HEK293 (cell line): ENCODE measurements around the gene NUP107.

Experiments used
- CTCF ChIA-PET: fragments of 350-600 bp; formaldehyde crosslinking; extraction: SDS; loops from one replicate; lab custom pipeline; 2021; ENCODE audit warnings: antibody characterized with exemption; lab: Yijun Ruan, JAX
- POLR2A ChIA-PET: fragments of 300-600 bp; formaldehyde crosslinking; extraction: SDS; loops from one replicate; lab custom pipeline; 2020; ENCODE audit warnings: antibody characterized with exemption, inconsistent platforms; lab: Yijun Ruan, JAX
- H3K27ac ChIP-seq: fragments of 200-500 bp; sonication (Bioruptor generic); 2 replicates; pipeline ENCODE4 v1.5.1; 2014; ENCODE audit warnings: low read depth, low read length, control low read depth, inconsistent platforms; ENCODE audit errors: extremely low read depth
- H3K36me3 ChIP-seq, 2 experiments: fragments of 200-500 bp in 1 of 2; sonication (Bioruptor generic) in 1 of 2; 1 replicate in 1 of 2; 2 replicates in 1 of 2; pipeline ENCODE4 v1.5.1; 2014 to 2017; ENCODE audit warnings: inconsistent platforms in 2 of 2, low read length in 2 of 2; ENCODE audit not compliant: control insufficient read depth in 2 of 2, insufficient read depth in 1 of 2
- H3K4me1 ChIP-seq: fragments of 200-500 bp; sonication (Bioruptor generic); 2 replicates; pipeline ENCODE4 v1.5.1; 2014; ENCODE audit warnings: mild to moderate bottlenecking, low read length, inconsistent platforms; ENCODE audit not compliant: control insufficient read depth, insufficient read depth
- H3K4me3 ChIP-seq: 2 replicates; pipeline ENCODE4 v1.5.1; 2011; ENCODE audit warnings: low read depth, mild to moderate bottlenecking, control low read depth, low read length, moderate library complexity
- H3K9me3 ChIP-seq: fragments of 200-500 bp; sonication (Bioruptor generic); 2 replicates; pipeline ENCODE4 v1.5.1; 2014; ENCODE audit warnings: low read depth, low read length, inconsistent platforms; ENCODE audit not compliant: control insufficient read depth, insufficient read depth
- GFI1B ChIP-seq: fragments of 450-650 bp; formaldehyde crosslinking; IDR thresholded peaks from 2 replicates; pipeline ENCODE4 v1.5.1; 2016; ENCODE audit warnings: missing biosample characterization, missing genetic modification characterization
- GLI4 ChIP-seq: fragments of 450-650 bp; formaldehyde crosslinking; IDR thresholded peaks from 2 replicates; pipeline ENCODE4 v1.5.1; 2016; ENCODE audit warnings: missing biosample characterization, missing genetic modification characterization
- HOXA7 ChIP-seq: sonication (generic); formaldehyde crosslinking; IDR thresholded peaks from 2 replicates; pipeline ENCODE4 v1.8.1; 2022; ENCODE audit warnings: missing genetic modification reagents, borderline replicate concordance
- IKZF3 ChIP-seq: fragments of 450-650 bp; IDR thresholded peaks from 2 replicates; pipeline ENCODE4 v1.5.0; 2018; ENCODE audit warnings: missing biosample characterization, mild to moderate bottlenecking, missing genetic modification characterization, moderate library complexity
- RBAK ChIP-seq: fragments of 450-650 bp; formaldehyde crosslinking; IDR thresholded peaks from 2 replicates; pipeline ENCODE4 v1.5.1; 2016; ENCODE audit warnings: missing biosample characterization, missing genetic modification characterization
- SP2 ChIP-seq: fragments of 450-650 bp; formaldehyde crosslinking; IDR thresholded peaks from 2 replicates; pipeline ENCODE4 v1.5.1; 2016; ENCODE audit warnings: missing biosample characterization, missing genetic modification characterization
- SP3 ChIP-seq: fragments of 450-650 bp; formaldehyde crosslinking; IDR thresholded peaks from 2 replicates; pipeline ENCODE4 v1.5.1; 2016; ENCODE audit warnings: missing biosample characterization, missing genetic modification characterization
- ZBTB11 ChIP-seq: fragments of 450-650 bp; formaldehyde crosslinking; conservative IDR thresholded peaks from 2 replicates; pipeline ENCODE4 v1.5.1; 2016; ENCODE audit warnings: low read depth, missing biosample characterization, missing genetic modification characterization
- ZBTB48 ChIP-seq: fragments of 450-650 bp; formaldehyde crosslinking; IDR thresholded peaks from 2 replicates; pipeline ENCODE4 v1.5.1; 2016; ENCODE audit warnings: missing biosample characterization, missing genetic modification characterization
- ZBTB8A ChIP-seq: fragments of 450-650 bp; formaldehyde crosslinking; IDR thresholded peaks from 2 replicates; pipeline ENCODE4 v1.5.1; 2016; ENCODE audit warnings: missing biosample characterization, missing genetic modification characterization
- ZNF324 ChIP-seq: fragments of 450-650 bp; formaldehyde crosslinking; IDR thresholded peaks from 2 replicates; pipeline ENCODE4 v1.5.1; 2016; ENCODE audit warnings: missing biosample characterization, missing genetic modification characterization
- ZNF394 ChIP-seq: fragments of 450-650 bp; formaldehyde crosslinking; IDR thresholded peaks from 2 replicates; pipeline ENCODE4 v1.5.1; 2016; ENCODE audit warnings: missing biosample characterization, missing genetic modification characterization, mild to moderate bottlenecking, moderate library complexity, borderline replicate concordance
- ZNF398 ChIP-seq: fragments of 450-650 bp; formaldehyde crosslinking; IDR thresholded peaks from 2 replicates; pipeline ENCODE4 v1.5.1; 2017; ENCODE audit warnings: missing biosample characterization, missing genetic modification characterization
- ZNF433 ChIP-seq: fragments of 450-650 bp; formaldehyde crosslinking; IDR thresholded peaks from 2 replicates; pipeline ENCODE4 v1.5.1; 2016; ENCODE audit warnings: missing biosample characterization, missing genetic modification characterization, low read depth
- ZNF514 ChIP-seq: fragments of 450-650 bp; formaldehyde crosslinking; IDR thresholded peaks from 2 replicates; pipeline ENCODE4 v1.5.1; 2016; ENCODE audit warnings: missing biosample characterization, missing genetic modification characterization
- ZNF558 ChIP-seq: fragments of 450-650 bp; formaldehyde crosslinking; IDR thresholded peaks from 2 replicates; pipeline ENCODE4 v1.5.1; 2016; ENCODE audit warnings: missing biosample characterization, missing genetic modification characterization
- ZNF580 ChIP-seq: fragments of 450-650 bp; formaldehyde crosslinking; IDR thresholded peaks from 2 replicates; pipeline ENCODE4 v1.5.1; 2016; ENCODE audit warnings: missing biosample characterization, missing genetic modification characterization
- ZNF626 ChIP-seq: fragments of 450-650 bp; sonication (Bioruptor Pico); formaldehyde crosslinking; IDR thresholded peaks from 2 replicates; pipeline ENCODE4 v1.5.1; 2018; ENCODE audit warnings: missing biosample characterization, missing genetic modification characterization, inconsistent platforms
- ZNF645 ChIP-seq: fragments of 450-650 bp; formaldehyde crosslinking; IDR thresholded peaks from 2 replicates; pipeline ENCODE4; 2016; ENCODE audit warnings: missing biosample characterization, missing genetic modification characterization
- ZNF837 ChIP-seq: fragments of 450-650 bp; formaldehyde crosslinking; IDR thresholded peaks from 2 replicates; pipeline ENCODE4 v1.5.1; 2016; ENCODE audit warnings: missing biosample characterization, missing genetic modification characterization
- TF ChIP-seq, protein P1 (sequence below): fragments of 450-650 bp; formaldehyde crosslinking; IDR thresholded peaks from 2 replicates; pipeline ENCODE4 v1.5.1; 2016; ENCODE audit warnings: missing biosample characterization, missing genetic modification characterization
- TF ChIP-seq, protein P2 (sequence below): fragments of 450-650 bp; formaldehyde crosslinking; IDR thresholded peaks from 2 replicates; pipeline ENCODE4 v1.5.1; 2016; ENCODE audit warnings: missing biosample characterization, missing genetic modification characterization

NUP107 gene

DNA sequence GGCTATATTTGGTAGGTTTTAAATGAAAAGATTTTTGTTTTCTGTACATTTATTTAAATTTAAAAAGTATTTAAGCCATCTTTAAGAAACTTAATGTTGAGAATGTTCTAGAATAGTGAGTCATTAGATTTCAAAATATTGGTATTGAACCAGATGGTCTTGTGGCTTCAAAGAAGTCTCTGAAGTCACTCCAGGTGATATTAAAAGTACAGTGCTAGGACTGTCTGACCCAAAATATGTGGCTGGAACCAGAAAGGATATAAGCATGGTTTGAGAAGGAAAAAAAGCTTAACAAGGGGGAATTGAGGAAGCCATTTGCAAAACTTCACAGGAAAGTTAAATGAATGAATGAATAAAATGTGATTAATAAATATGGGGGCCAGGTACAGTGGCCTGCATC lies 92.5 kb downstream of the NUP107 start:
- CTCF ChIA-PET: no interaction called here
- Histone ChIP-seq H3K27ac (no peak overlapping the region), H3K4me1 (no peaks in the 10 kb centered on the region), H3K36me3 (no peaks in the 10 kb centered on the region), H3K9me3 (no peaks in the 10 kb centered on the region), H3K4me3 (no peak overlapping the region)
- TF ChIP-seq ZNF398 (tag by site-specific recombination): no peak
- TF ChIP-seq ZNF324 (tag by site-specific recombination): no peak
- no peak for TF ChIP-seq ZNF580 (tag by site-specific recombination)
- TF ChIP-seq GFI1B: no peak
- no peak for TF ChIP-seq ZBTB8A (tag by site-specific recombination)
- TF ChIP-seq, protein P1, sequence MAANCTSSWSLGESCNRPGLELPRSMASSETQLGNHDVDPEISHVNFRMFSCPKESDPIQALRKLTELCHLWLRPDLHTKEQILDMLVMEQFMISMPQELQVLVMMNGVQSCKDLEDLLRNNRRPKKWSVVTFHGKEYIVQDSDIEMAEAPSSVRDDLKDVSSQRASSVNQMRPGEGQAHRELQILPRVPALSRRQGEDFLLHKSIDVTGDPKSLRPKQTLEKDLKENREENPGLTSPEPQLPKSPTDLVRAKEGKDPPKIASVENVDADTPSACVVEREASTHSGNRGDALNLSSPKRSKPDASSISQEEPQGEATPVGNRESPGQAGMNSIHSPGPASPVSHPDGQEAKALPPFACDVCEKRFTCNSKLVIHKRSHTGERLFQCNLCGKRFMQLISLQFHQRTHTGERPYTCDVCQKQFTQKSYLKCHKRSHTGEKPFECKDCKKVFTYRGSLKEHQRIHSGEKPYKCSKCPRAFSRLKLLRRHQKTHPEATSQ: no peak
- TF ChIP-seq GLI4 (tag by site-specific recombination): no peak
- POLR2A ChIA-PET: no interaction called here

- CTCF ChIA-PET: interaction anchor here (0.6 kb wide), 1 partner anchor 833 kb away, joined by 3 read pairs; no protein-coding TSS in a partner anchor
- no peak overlapping the region for H3K4me3 ChIP-seq
- H3K4me1 ChIP-seq: no peaks in the 10 kb centered on the region
- TF ChIP-seq ZBTB48 (tag by site-specific recombination): no peak
- no peak for TF ChIP-seq ZNF433
- TF ChIP-seq IKZF3 (tag by site-specific recombination): no peak
- TF ChIP-seq RBAK (tag by site-specific recombination): no peak
- TF ChIP-seq SP2: no peak
- no peak for TF ChIP-seq ZNF394 (tag by site-specific recombination)
- TF ChIP-seq ZNF558 (tag by site-specific recombination): no peak
- TF ChIP-seq HOXA7: no peak
- no peak for TF ChIP-seq SP3 (tag by site-specific recombination)
- TF ChIP-seq, protein P2, sequence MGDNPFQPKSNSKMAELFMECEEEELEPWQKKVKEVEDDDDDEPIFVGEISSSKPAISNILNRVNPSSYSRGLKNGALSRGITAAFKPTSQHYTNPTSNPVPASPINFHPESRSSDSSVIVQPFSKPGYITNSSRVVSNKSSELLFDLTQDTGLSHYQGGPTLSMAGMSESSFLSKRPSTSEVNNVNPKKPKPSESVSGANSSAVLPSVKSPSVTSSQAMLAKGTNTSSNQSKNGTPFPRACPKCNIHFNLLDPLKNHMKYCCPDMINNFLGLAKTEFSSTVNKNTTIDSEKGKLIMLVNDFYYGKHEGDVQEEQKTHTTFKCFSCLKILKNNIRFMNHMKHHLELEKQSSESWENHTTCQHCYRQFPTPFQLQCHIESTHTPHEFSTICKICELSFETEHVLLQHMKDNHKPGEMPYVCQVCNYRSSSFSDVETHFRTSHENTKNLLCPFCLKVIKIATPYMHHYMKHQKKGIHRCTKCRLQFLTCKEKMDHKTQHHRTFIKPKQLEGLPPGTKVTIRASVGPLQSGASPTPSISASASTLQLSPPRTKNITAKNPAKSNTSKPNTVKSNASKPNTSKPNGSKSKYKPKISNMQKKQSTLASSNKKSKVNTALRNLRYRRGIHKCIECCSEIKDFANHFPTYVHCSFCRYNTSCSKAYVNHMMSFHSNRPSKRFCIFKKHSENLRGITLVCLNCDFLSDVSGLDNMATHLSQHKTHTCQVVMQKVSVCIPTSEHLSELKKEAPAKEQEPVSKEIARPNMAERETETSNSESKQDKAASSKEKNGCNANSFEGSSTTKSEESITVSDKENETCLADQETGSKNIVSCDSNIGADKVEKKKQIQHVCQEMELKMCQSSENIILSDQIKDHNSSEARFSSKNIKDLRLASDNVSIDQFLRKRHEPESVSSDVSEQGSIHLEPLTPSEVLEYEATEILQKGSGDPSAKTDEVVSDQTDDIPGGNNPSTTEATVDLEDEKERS (tag by site-specific recombination): no peak
- no peak for TF ChIP-seq ZBTB11
- no peak for TF ChIP-seq ZNF645 (tag by site-specific recombination)
- TF ChIP-seq ZNF837: no peak
- TF ChIP-seq ZNF514: no peak
- TF ChIP-seq ZNF626 (tag by site-specific recombination): no peak
- no peaks in the 10 kb centered on the region for H3K36me3 ChIP-seq
- H3K27ac ChIP-seq: no peak overlapping the region
- no peaks in the 10 kb centered on the region for H3K9me3 ChIP-seq
- POLR2A ChIA-PET: no interaction called here
Measured at GRCh38 chr12:68780731-68781130, 94.0 kb downstream of the NUP107 start.
